ENCODE data around the gene RPS6KA5. TPM values are rescaled to one million over a fixed set of nuclear protein-coding genes. Genes with fewer than 3 reads are reported as not detected.

Gene RPS6KA5
- total and polyA plus RNA-seq, 2 donors (not counting 1 experiment from before 2014, with no cell fraction given): 6.0 to 34.6 TPM

DNA sequence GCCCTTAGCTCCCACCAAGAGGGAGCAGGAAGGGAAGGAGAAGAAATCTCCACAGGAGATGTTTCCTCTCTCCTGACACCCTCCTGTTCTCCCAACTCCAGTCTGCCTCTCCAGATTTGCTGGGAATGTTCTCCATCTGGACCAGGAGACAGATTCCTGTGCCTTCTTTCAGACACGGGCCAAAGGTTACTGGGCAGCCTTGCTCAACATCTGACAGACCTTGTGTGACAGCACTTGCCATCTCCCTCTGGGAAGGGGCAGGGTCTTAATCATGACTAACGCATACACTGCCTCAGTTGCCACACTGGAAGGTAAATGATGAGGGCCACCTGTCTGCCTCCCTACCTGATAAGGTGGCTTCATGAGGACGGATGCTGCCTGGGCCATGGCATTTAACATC is 241.7 kb downstream of the RPS6KA5 start:
- H3K27ac Mint-ChIP-seq: no peak overlapping the region
- H3K9ac ChIP-seq (ENCODE audit: low read length): no peak overlapping the region
- H3K4me1 ChIP-seq (ENCODE audit: control insufficient read depth in 2 of 2, insufficient read depth in 2 of 2, low read length in 2 of 2): peaks cover 9% of the 10 kb centered on the region in 2 donors
- TF ChIP-seq, protein P1, sequence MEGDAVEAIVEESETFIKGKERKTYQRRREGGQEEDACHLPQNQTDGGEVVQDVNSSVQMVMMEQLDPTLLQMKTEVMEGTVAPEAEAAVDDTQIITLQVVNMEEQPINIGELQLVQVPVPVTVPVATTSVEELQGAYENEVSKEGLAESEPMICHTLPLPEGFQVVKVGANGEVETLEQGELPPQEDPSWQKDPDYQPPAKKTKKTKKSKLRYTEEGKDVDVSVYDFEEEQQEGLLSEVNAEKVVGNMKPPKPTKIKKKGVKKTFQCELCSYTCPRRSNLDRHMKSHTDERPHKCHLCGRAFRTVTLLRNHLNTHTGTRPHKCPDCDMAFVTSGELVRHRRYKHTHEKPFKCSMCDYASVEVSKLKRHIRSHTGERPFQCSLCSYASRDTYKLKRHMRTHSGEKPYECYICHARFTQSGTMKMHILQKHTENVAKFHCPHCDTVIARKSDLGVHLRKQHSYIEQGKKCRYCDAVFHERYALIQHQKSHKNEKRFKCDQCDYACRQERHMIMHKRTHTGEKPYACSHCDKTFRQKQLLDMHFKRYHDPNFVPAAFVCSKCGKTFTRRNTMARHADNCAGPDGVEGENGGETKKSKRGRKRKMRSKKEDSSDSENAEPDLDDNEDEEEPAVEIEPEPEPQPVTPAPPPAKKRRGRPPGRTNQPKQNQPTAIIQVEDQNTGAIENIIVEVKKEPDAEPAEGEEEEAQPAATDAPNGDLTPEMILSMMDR (IDR thresholded peaks at IDR 0.05): no peak
- no peak for TF ChIP-seq EZH2 (IDR thresholded peaks at IDR 0.05; ENCODE audit: borderline replicate concordance, insufficient read depth, low read depth, low read length, poor library complexity, severe bottlenecking)
- peaks cover 3% of the 10 kb centered on the region for H3K4me1 Mint-ChIP-seq
- CTCF ChIA-PET: no interaction called here
- H3K79me2 ChIP-seq (ENCODE audit: control insufficient read depth, insufficient read depth, low read length): no peaks in the 10 kb centered on the region
- no peak overlapping the region for H3K4me2 ChIP-seq (replicated peaks; ENCODE audit: low read depth, low read length, poor library complexity, severe bottlenecking)
- H3K4me3 ChIP-seq (ENCODE audit: control extremely low read depth in 1 of 5, extremely low read depth in 1 of 5, insufficient read depth in 1 of 5, low read depth in 2 of 5, low read length in 4 of 5): no peak overlapping the region
- H3K36me3 ChIP-seq (replicated peaks in 1 of 2; ENCODE audit: control extremely low read depth in 1 of 2, control insufficient read depth in 1 of 2, extremely low read depth in 1 of 2, insufficient read depth in 2 of 2, low read length in 1 of 2): no peaks in the 10 kb centered on the region
- intact Hi-C loops (cut with micrococcal nuclease): no loop called here
- POLR2A ChIA-PET: no interaction called here
- H3K27me3 Mint-ChIP-seq: peaks cover 11% of the 10 kb centered on the region
- peaks cover under 1% of the 10 kb centered on the region for H3K9me3 Mint-ChIP-seq (ENCODE audit: insufficient read depth)
- H4K20me1 ChIP-seq (ENCODE audit: control insufficient read depth, insufficient read depth, low read length, poor library complexity, severe bottlenecking): no peaks in the 10 kb centered on the region
- H3K27me3 ChIP-seq (replicated peaks in 1 of 4; ENCODE audit: control extremely low read depth in 1 of 4, control insufficient read depth in 3 of 4, insufficient read depth in 4 of 4, low read length in 3 of 4): peaks cover 0 to 18% (median 2%) of the 10 kb centered on the region in 4 experiments
- peaks cover 0 to 19% (median 4%) of the 10 kb centered on the region in 3 donors for H3K9me3 ChIP-seq (ENCODE audit: control extremely low read depth in 1 of 3, control insufficient read depth in 2 of 3, insufficient read depth in 1 of 3, low read length in 2 of 3)
- WGBS (ENCODE audit: insufficient coverage): 83% methylated on average over 3 of the region's 3 CpGs
- no peak overlapping the region for H3K27ac ChIP-seq (ENCODE audit: low read length in 2 of 2)
- no peak overlapping the region for H3K4me3 Mint-ChIP-seq
- ATAC-seq (ENCODE audit: low read depth) (no peak), DNase-seq (no peak)
- no peak overlapping the region for H2AFZ ChIP-seq (ENCODE audit: insufficient read depth, low read depth, low read length, poor library complexity, severe bottlenecking)

DNA sequence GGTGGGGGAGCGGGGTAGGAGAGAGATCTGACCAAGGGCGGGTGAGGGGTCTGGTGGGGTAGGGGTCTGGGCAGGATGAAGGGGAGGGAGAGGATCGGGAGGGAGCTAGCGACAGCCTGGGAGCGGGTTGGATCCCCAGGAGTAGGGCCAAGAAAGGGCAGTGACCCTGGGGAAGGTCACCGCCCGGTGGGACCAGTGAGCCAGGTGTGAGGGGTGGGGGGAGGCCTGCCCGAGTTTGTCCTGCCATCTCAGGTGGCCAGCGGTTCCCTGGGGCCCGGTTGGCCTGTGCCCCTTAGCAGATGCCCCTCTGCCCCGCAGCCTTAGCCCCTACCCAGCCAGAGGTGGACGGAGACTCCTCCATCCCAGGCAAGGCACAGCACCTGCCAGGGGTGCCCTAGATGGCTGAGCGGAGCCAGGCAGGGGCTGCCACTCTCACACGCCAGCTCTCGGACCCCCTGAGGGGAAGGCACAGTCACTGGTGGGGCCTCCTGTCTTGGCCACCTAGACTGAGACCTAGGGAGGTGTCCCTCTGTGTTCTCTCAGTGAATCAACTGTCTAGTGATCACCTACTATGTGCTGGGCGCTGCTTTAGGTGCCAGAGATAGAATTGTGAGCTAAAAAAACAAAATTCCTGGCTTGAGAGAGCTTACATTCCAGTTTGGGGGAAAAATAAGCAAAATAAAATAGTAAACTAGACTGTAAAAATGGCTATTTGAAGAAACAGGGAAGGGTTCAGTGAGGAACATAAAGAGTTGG is 243.6 kb downstream of the RPS6KA5 start:
- H3K4me1 ChIP-seq (ENCODE audit: control insufficient read depth in 2 of 2, insufficient read depth in 2 of 2, low read length in 2 of 2): peaks cover 9% of the 10 kb centered on the region in 2 donors
- ChIA-PET POLR2A (no interaction called here), CTCF (interaction anchor here (1.1 kb wide), 1 partner anchor 58 kb away, joined by 3 read pairs; no protein-coding TSS in a partner anchor)
- intact Hi-C loops (cut with micrococcal nuclease): loop anchor here (1.0 kb wide), 1 partner anchor 11 kb away; no protein-coding TSS in a partner anchor
- peaks cover 0 to 7% (median 0%) of the 10 kb centered on the region in 3 donors for H3K9me3 ChIP-seq (ENCODE audit: control extremely low read depth in 1 of 3, control insufficient read depth in 2 of 3, insufficient read depth in 1 of 3, low read length in 2 of 3)
- DNase-seq: no peak
- H3K79me2 ChIP-seq (ENCODE audit: control insufficient read depth, insufficient read depth, low read length): no peaks in the 10 kb centered on the region
- no peak overlapping the region for H3K27ac Mint-ChIP-seq
- peak overlapping the region; percentile 60 for H3K4me2 ChIP-seq (replicated peaks; ENCODE audit: low read depth, low read length, poor library complexity, severe bottlenecking)
- no peak overlapping the region for H2AFZ ChIP-seq (ENCODE audit: insufficient read depth, low read depth, low read length, poor library complexity, severe bottlenecking)
- no peak overlapping the region for H3K27ac ChIP-seq (ENCODE audit: low read length in 2 of 2)
- H3K36me3 ChIP-seq (replicated peaks in 1 of 2; ENCODE audit: control extremely low read depth in 1 of 2, control insufficient read depth in 1 of 2, extremely low read depth in 1 of 2, insufficient read depth in 2 of 2, low read length in 1 of 2): no peaks in the 10 kb centered on the region
- 53% methylated on average over 13 of the region's 16 CpGs for WGBS (ENCODE audit: insufficient coverage)
- ATAC-seq (ENCODE audit: low read depth): no peak
- no peaks in the 10 kb centered on the region for H4K20me1 ChIP-seq (ENCODE audit: control insufficient read depth, insufficient read depth, low read length, poor library complexity, severe bottlenecking)
- H3K4me3 ChIP-seq (ENCODE audit: control extremely low read depth in 1 of 5, extremely low read depth in 1 of 5, insufficient read depth in 1 of 5, low read depth in 2 of 5, low read length in 4 of 5): no peak overlapping the region
- TF ChIP-seq EZH2 (IDR thresholded peaks at IDR 0.05; ENCODE audit: borderline replicate concordance, insufficient read depth, low read depth, low read length, poor library complexity, severe bottlenecking): no peak
- TF ChIP-seq, protein P1 (IDR thresholded peaks at IDR 0.05): peak; percentile 10
- H3K27me3 Mint-ChIP-seq: peaks cover 11% of the 10 kb centered on the region
- H3K9me3 Mint-ChIP-seq (ENCODE audit: insufficient read depth): no peaks in the 10 kb centered on the region
- H3K27me3 ChIP-seq (replicated peaks in 1 of 4; ENCODE audit: control extremely low read depth in 1 of 4, control insufficient read depth in 3 of 4, insufficient read depth in 4 of 4, low read length in 3 of 4): peaks cover 0 to 18% (median 2%) of the 10 kb centered on the region in 4 experiments
- H3K9ac ChIP-seq (ENCODE audit: low read length): no peak overlapping the region
- H3K4me3 Mint-ChIP-seq: peak overlapping the region; percentile 66
- peaks cover 3% of the 10 kb centered on the region for H3K4me1 Mint-ChIP-seq
